Measurements from ENCODE around the gene TEX26. TPM values are rescaled to one million over a fixed set of nuclear protein-coding genes. Genes with fewer than 3 reads are reported as not detected.

Gene TEX26
- total and polyA plus RNA-seq, 10 of the 15 experiments (the other 5 are each of a cell fraction or from before 2014, with no cell fraction given) = not detected

GRCh38 chr13:30884543-30884942, 47.9 kb upstream of the TEX26 start:
- H4K20me1 ChIP-seq (ENCODE audit: control insufficient read depth, insufficient read depth) = no peaks in the 10 kb centered on the region; the same call in 1 of the 2 replicates
- no TSS peak for BruUV-seq (replicated peaks)
- peaks cover 1 to 11% of the 10 kb centered on the region in 2 experiments; a peak in 3 of 4 replicates for H3K27me3 ChIP-seq (replicated peaks in 1 of 2; ENCODE audit: control insufficient read depth in 2 of 2, insufficient read depth in 2 of 2, low read length in 1 of 2)
- no peak overlapping the region for H3K27ac ChIP-seq (ENCODE audit: control insufficient read depth, insufficient read depth)
- H3K36me3 ChIP-seq (ENCODE audit: control insufficient read depth in 2 of 2, insufficient read depth in 2 of 2, low read length in 1 of 2) = no peaks in the 10 kb centered on the region
- no peak overlapping the region for H2AFZ ChIP-seq (ENCODE audit: control insufficient read depth, low read depth, low read length)
- no peak overlapping the region for H3K9ac ChIP-seq (ENCODE audit: control insufficient read depth, insufficient read depth, low read length)
- no peaks in the 10 kb centered on the region; the same call in 2 of the 3 replicates for H3K9me3 ChIP-seq (replicated peaks; ENCODE audit: control insufficient read depth, insufficient read depth, low read length)
- 59% methylated on average over 5 of the region's 5 CpGs for WGBS (ENCODE audit: insufficient coverage, insufficient replicate concordance, low lambda C conversion rate, missing lambda C conversion rate)
- ChIA-PET POLR2A (no interaction called here), RAD21 (ENCODE audit: unreplicated experiment) (no interaction called here), CTCF (no interaction called here), SMC1A (ENCODE audit: uncharacterized antibody, unreplicated experiment) (no interaction called here)
- DNase-seq (ENCODE audit: low read depth, low spot score) = no peak
- intact Hi-C loops (cut with micrococcal nuclease; ENCODE audit: unreplicated experiment) = no loop called here
- no peak for FAIRE-seq
- no peak for ATAC-seq
- no peaks in the 10 kb centered on the region for H3K79me2 ChIP-seq (ENCODE audit: control insufficient read depth, insufficient read depth, low read length)
- no peak overlapping the region for H3K4me2 ChIP-seq (ENCODE audit: control insufficient read depth, insufficient read depth)
- H3K4me1 ChIP-seq (ENCODE audit: control insufficient read depth, insufficient read depth, low read length) = no peaks in the 10 kb centered on the region
- no peak overlapping the region for H3K4me3 ChIP-seq
- in situ Hi-C loops (cut with MboI) = no loop called here
- TF ChIP-seq, protein P1, sequence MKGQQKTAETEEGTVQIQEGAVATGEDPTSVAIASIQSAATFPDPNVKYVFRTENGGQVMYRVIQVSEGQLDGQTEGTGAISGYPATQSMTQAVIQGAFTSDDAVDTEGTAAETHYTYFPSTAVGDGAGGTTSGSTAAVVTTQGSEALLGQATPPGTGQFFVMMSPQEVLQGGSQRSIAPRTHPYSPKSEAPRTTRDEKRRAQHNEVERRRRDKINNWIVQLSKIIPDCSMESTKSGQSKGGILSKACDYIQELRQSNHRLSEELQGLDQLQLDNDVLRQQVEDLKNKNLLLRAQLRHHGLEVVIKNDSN (IDR thresholded peaks at IDR 0.05; ENCODE audit: borderline replicate concordance, extremely low read length, insufficient read depth, low read depth, low read length) = no peak
- TF ChIP-seq POU2F2 (IDR thresholded peaks at IDR 0.05; ENCODE audit: borderline replicate concordance, low read depth, low read length) = no peak
- TF ChIP-seq MTA2 (IDR thresholded peaks at IDR 0.05; ENCODE audit: low read depth) = no peak
- TF ChIP-seq STAT1 (conservative IDR thresholded peaks at IDR 0.05) = no peak
- TF ChIP-seq SREBF2 (IDR thresholded peaks at IDR 0.05; ENCODE audit: low read length) = no peak
- no peak for TF ChIP-seq ATF2 (IDR thresholded peaks at IDR 0.05; ENCODE audit: low read length)
- TF ChIP-seq, protein P2, sequence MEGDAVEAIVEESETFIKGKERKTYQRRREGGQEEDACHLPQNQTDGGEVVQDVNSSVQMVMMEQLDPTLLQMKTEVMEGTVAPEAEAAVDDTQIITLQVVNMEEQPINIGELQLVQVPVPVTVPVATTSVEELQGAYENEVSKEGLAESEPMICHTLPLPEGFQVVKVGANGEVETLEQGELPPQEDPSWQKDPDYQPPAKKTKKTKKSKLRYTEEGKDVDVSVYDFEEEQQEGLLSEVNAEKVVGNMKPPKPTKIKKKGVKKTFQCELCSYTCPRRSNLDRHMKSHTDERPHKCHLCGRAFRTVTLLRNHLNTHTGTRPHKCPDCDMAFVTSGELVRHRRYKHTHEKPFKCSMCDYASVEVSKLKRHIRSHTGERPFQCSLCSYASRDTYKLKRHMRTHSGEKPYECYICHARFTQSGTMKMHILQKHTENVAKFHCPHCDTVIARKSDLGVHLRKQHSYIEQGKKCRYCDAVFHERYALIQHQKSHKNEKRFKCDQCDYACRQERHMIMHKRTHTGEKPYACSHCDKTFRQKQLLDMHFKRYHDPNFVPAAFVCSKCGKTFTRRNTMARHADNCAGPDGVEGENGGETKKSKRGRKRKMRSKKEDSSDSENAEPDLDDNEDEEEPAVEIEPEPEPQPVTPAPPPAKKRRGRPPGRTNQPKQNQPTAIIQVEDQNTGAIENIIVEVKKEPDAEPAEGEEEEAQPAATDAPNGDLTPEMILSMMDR (IDR thresholded peaks at IDR 0.05 in 2 of 3, conservative IDR thresholded peaks at IDR 0.05 in 1 of 3; ENCODE audit: control insufficient read depth in 2 of 3, extremely low read depth in 1 of 3, insufficient read depth in 1 of 3, low read depth in 3 of 3, low read length in 3 of 3) = no peak
- TF ChIP-seq GATAD2B (conservative IDR thresholded peaks at IDR 0.05; ENCODE audit: low read depth) = no peak
- TF ChIP-seq IRF3 (IDR thresholded peaks at IDR 0.05) = no peak
- no peak for TF ChIP-seq CEBPZ (IDR thresholded peaks at IDR 0.05; ENCODE audit: low read depth, low read length)
- TF ChIP-seq RAD51 (IDR thresholded peaks at IDR 0.05) = no peak
- no peak for TF ChIP-seq IKZF1 (conservative IDR thresholded peaks at IDR 0.05)
- no peak for TF ChIP-seq SRF (IDR thresholded peaks at IDR 0.05; ENCODE audit: low read depth in 2 of 2, low read length in 2 of 2)
- no peak for TF ChIP-seq ATF7 (IDR thresholded peaks at IDR 0.05; ENCODE audit: low read depth)
- no peak for TF ChIP-seq KDM1A (IDR thresholded peaks at IDR 0.05; ENCODE audit: borderline replicate concordance)
- no peak for TF ChIP-seq ZZZ3 (IDR thresholded peaks at IDR 0.05; ENCODE audit: control insufficient read depth, insufficient read length, low read depth)

Measured in GM12878 (cell line).